ENCODE measurements around the gene GJB1.

DNA sequence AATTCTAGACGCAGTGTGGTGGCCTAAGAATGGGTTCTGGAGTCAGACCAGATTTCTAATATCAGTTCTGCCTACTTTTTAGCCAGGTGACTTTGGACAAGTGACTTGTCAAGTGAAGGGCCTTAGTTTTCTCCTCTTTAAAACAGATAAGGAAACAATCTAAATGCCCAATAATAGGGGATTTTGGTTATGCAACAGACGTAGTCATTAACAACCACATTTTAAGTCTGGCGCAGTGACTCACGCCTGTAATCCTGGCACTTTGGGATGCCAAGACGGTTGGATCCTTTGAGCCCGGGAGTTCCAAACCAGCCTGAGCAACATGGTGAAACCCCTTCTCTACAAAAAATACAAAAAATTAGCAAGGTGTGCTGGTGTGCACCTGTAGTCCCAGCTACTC is 33.0 kb downstream of the GJB1 start:
- TF ChIP-seq, protein P1, sequence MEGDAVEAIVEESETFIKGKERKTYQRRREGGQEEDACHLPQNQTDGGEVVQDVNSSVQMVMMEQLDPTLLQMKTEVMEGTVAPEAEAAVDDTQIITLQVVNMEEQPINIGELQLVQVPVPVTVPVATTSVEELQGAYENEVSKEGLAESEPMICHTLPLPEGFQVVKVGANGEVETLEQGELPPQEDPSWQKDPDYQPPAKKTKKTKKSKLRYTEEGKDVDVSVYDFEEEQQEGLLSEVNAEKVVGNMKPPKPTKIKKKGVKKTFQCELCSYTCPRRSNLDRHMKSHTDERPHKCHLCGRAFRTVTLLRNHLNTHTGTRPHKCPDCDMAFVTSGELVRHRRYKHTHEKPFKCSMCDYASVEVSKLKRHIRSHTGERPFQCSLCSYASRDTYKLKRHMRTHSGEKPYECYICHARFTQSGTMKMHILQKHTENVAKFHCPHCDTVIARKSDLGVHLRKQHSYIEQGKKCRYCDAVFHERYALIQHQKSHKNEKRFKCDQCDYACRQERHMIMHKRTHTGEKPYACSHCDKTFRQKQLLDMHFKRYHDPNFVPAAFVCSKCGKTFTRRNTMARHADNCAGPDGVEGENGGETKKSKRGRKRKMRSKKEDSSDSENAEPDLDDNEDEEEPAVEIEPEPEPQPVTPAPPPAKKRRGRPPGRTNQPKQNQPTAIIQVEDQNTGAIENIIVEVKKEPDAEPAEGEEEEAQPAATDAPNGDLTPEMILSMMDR (conservative IDR thresholded peaks at IDR 0.05 in 1 of 2, IDR thresholded peaks at IDR 0.05 in 1 of 2; ENCODE audit: extremely low read depth in 1 of 2, insufficient read depth in 1 of 2, low read depth in 1 of 2, low read length in 2 of 2): no peak
- TF ChIP-seq EZH2 (IDR thresholded peaks at IDR 0.05; ENCODE audit: borderline replicate concordance, low read length): no peak
